Measurements from ENCODE around the gene CA5B. TPM values are rescaled to one million over a fixed set of nuclear protein-coding genes. Genes with fewer than 3 reads are reported as not detected.
"Not testable (repeated sequence)": the region's sequence is repeated elsewhere in the genome, so short reads cannot be mapped to it uniquely, and the experiment has no call there.

Gene CA5B
- total RNA-seq, 2 experiments from 2014 or later = 14.1 to 14.4 TPM

- ATAC-seq (no peak), DNase-seq (no peak)
- intact Hi-C loops (cut with micrococcal nuclease) = no loop called here
- Mint-ChIP-seq H3K4me3 (no peak overlapping the region), H3K36me3 (ENCODE audit: low read depth) (no peaks in the 10 kb centered on the region), H3K27me3 (no peaks in the 10 kb centered on the region), H3K4me1 (ENCODE audit: low read depth) (peaks cover 5% of the 10 kb centered on the region), H3K9me3 (no peaks in the 10 kb centered on the region), H3K27ac (no peak overlapping the region)
- ChIA-PET POLR2A (no interaction called here), CTCF (no interaction called here)
- TF ChIP-seq, protein P1, sequence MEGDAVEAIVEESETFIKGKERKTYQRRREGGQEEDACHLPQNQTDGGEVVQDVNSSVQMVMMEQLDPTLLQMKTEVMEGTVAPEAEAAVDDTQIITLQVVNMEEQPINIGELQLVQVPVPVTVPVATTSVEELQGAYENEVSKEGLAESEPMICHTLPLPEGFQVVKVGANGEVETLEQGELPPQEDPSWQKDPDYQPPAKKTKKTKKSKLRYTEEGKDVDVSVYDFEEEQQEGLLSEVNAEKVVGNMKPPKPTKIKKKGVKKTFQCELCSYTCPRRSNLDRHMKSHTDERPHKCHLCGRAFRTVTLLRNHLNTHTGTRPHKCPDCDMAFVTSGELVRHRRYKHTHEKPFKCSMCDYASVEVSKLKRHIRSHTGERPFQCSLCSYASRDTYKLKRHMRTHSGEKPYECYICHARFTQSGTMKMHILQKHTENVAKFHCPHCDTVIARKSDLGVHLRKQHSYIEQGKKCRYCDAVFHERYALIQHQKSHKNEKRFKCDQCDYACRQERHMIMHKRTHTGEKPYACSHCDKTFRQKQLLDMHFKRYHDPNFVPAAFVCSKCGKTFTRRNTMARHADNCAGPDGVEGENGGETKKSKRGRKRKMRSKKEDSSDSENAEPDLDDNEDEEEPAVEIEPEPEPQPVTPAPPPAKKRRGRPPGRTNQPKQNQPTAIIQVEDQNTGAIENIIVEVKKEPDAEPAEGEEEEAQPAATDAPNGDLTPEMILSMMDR (IDR thresholded peaks at IDR 0.05) = no peak
Measured at GRCh38 chrX:15724911-15725310, 13.2 kb upstream of the CA5B start.

DNA sequence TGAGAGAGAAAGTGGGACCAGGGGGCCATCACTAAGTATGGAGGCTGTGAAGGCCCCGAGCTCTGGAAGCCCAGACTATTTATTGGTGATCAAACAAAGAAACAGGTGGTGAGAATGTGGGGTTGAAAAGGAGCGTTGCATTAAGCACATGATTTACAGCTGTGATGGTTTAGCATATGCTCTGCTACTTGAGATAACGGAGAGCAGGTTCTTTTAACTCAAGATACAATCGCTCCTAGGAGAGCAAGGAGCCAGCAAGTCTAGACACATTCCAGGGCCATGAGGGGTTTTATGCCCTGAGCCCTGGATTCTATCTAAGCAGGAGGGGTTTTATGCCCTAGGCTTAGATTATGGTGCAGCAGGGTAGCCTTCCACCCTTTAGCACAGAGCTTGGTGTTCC, 6.7 kb upstream of the CA5B start:
- CTCF ChIA-PET; H3K4me1 Mint-ChIP-seq (ENCODE audit: low read depth); H3K9me3 Mint-ChIP-seq; H3K27me3 Mint-ChIP-seq; H3K36me3 Mint-ChIP-seq (ENCODE audit: low read depth); ATAC-seq; H3K27ac Mint-ChIP-seq; intact Hi-C loops (cut with micrococcal nuclease); DNase-seq; H3K4me3 Mint-ChIP-seq; POLR2A ChIA-PET: not testable (repeated sequence)

DNA sequence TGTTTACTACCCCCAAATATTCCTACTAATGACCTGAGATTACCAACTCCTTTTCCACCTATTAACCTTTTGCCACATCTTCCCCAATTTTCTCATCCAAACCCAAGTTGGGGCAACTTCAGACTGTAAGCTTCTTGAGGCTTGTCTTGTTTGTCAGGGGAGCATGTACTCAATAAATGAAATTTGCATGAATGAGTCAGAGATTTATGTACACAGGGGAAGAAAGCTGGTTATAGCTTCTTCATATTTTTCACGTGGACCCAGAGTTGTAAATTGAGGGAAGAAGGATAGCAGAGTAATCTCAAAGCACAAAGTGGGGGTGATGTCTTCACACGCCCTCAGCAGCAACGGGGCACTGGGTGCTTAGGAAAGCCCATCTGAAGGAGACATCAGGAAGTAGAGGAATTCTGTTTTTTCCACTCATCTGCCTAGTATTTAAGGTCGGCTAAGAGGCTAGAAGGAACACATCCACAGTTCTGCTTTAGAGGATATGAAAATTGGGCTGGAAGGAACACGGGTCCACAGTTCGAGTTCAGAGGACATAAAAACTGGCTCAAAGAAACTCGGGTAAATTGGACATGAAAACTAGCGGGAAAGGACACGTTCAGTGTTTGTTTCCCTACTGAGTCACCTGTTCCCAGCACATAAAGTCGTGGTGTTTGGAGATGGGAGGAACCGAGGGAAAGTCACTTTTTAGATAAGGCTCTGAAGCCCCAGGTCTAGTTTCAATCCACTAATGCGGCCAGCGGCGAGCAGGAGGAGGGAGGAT, 696 bp upstream of the CA5B start:
- ChIA-PET POLR2A (interaction anchor here (1.4 to 1.7 kb wide), 3 partner anchors 12 to 54 kb away, joined by 4 to 7 read pairs (median 6); no protein-coding TSS in a partner anchor), CTCF (interaction anchor here (0.7 kb wide), 1 partner anchor 9 kb away, joined by 3 read pairs; no protein-coding TSS in a partner anchor)
- Mint-ChIP-seq H3K9me3 (no peaks in the 10 kb centered on the region), H3K4me1 (ENCODE audit: low read depth) (peaks cover 35% of the 10 kb centered on the region), H3K4me3 (peak overlapping the region; percentile 81), H3K27ac (peak overlapping the region; percentile 11), H3K27me3 (no peaks in the 10 kb centered on the region), H3K36me3 (ENCODE audit: low read depth) (peaks cover 6% of the 10 kb centered on the region)
- ATAC-seq (no peak), DNase-seq (no peak)
- intact Hi-C loops (cut with micrococcal nuclease) = no loop called here
- TF ChIP-seq, protein P1 (IDR thresholded peaks at IDR 0.05) = no peak

GRCh38 chrX:15739886-15740285, 1.8 kb downstream of the CA5B start:
- no peak for DNase-seq
- H3K27ac Mint-ChIP-seq = no peak overlapping the region
- intact Hi-C loops (cut with micrococcal nuclease) = no loop called here
- H3K9me3 Mint-ChIP-seq = no peaks in the 10 kb centered on the region
- H3K36me3 Mint-ChIP-seq (ENCODE audit: low read depth) = peaks cover 9% of the 10 kb centered on the region
- ChIA-PET POLR2A (interaction anchor here (1.1 kb wide), 1 partner anchor 10 kb away, joined by 6 read pairs; no protein-coding TSS in a partner anchor), CTCF (interaction anchor here (1.7 kb wide), 1 partner anchor 18 kb away, joined by 4 read pairs; no protein-coding TSS in a partner anchor)
- no peaks in the 10 kb centered on the region for H3K27me3 Mint-ChIP-seq
- ATAC-seq = no peak
- H3K4me1 Mint-ChIP-seq (ENCODE audit: low read depth) = peaks cover 51% of the 10 kb centered on the region
- H3K4me3 Mint-ChIP-seq = no peak overlapping the region
- TF ChIP-seq, protein P1 (IDR thresholded peaks at IDR 0.05) = no peak

DNA sequence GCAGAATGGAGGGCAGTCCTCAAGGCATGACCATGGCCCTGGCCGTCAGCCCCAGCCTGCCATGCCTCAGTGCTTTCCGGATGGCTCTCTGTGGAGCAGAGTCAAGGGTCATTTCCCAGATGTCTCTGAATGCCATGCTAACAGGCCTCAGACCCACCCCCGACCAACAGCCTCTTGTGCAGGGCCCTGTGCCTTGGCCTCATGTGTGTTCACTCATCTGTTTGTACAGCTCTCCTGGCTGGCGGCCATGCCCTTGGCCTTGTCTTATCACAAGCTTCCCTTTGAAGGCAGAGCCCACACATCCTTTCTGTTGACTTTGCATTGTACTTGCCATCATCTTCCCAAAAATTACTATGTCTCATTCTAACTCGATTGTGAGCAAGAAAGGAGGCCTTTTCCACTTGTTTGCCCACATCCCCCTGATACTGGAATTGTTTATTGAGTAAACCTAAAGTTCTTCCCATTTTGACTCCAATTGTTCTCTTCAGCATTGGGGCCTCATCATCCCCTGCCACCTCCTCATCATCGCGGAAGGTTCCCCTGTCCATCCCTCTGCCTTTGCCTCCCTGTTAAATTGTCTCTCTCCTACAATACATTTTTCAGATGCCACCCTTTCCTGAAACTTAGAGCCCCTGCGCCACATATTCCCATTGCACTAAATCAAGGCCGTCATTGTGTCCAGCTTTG, 6.3 kb downstream of the CA5B start:
- TF ChIP-seq, protein P1 (IDR thresholded peaks at IDR 0.05) = no peak
- ChIA-PET POLR2A (interaction anchor here (0.5 kb wide), 1 partner anchor 15 kb away, joined by 3 read pairs; no protein-coding TSS in a partner anchor), CTCF (no interaction called here)
- intact Hi-C loops (cut with micrococcal nuclease) = no loop called here
- Mint-ChIP-seq H3K4me3 (no peak overlapping the region), H3K27ac (no peak overlapping the region), H3K27me3 (no peaks in the 10 kb centered on the region), H3K36me3 (ENCODE audit: low read depth) (peaks cover 15% of the 10 kb centered on the region), H3K9me3 (no peaks in the 10 kb centered on the region), H3K4me1 (ENCODE audit: low read depth) (peaks cover 56% of the 10 kb centered on the region)
- no peak for DNase-seq
- no peak for ATAC-seq

All from activated CD8-positive, alpha-beta T cell treated with anti-CD3 and anti-CD28 coated beads for 36 hours (primary cell).